Breast epithelium (tissue), 3 donors: ENCODE measurements around the gene MYO9B.

ENCODE experiments used
- CTCF ChIP-seq, 3 donors: fragments of 450-650 bp; IDR thresholded peaks; one replicate each; pipeline ENCODE4 v1.5.1; 2016 to 2017; ENCODE audit warnings: antibody characterized with exemption in 3 of 3, mild to moderate bottlenecking in 3 of 3, moderate library complexity in 3 of 3
- POLR2A ChIP-seq: fragments of 450-650 bp; IDR thresholded peaks from one replicate; pipeline ENCODE4 v1.6.1; 2016; ENCODE audit warnings: antibody characterized with exemption, mild to moderate bottlenecking, moderate library complexity

- TF ChIP-seq CTCF (IDR thresholded peaks at IDR 0.05) (no peak), POLR2A (no peak)
These were observed 17.1 kb downstream of the MYO9B start for GRCh38 chr19:17092696-17093095.
